Effector memory CD4-positive, alpha-beta T cell (primary cell): Measurements from ENCODE around the gene ZNF483.
"Not testable (repeated sequence)": the region's sequence is repeated elsewhere in the genome, so short reads cannot be mapped to it uniquely, and the experiment has no call there.

Experiments
- DNase-seq, 3 donors: peaks; one replicate each; pipeline ENCODE4 v3.0.0-alpha.2; 2020
- H3K27ac ChIP-seq: 2 replicates; pipeline ENCODE4 v1.7.0; 2013; ENCODE audit warnings: mild to moderate bottlenecking, low read length, moderate library complexity; ENCODE audit not compliant: insufficient read depth, poor library complexity, severe bottlenecking
- H3K27me3 ChIP-seq: replicated peaks from 2 replicates; pipeline ENCODE4 v1.7.0; 2013; ENCODE audit warnings: mild to moderate bottlenecking, low read length; ENCODE audit not compliant: insufficient read depth, control insufficient read depth, poor library complexity, severe bottlenecking
- H3K36me3 ChIP-seq: 2 replicates; pipeline ENCODE4 v1.7.0; 2013; ENCODE audit warnings: mild to moderate bottlenecking, low read length, moderate library complexity; ENCODE audit not compliant: control insufficient read depth, insufficient read depth
- H3K4me1 ChIP-seq: 2 replicates; pipeline ENCODE4 v1.7.0; 2013; ENCODE audit warnings: low read length, mild to moderate bottlenecking; ENCODE audit not compliant: control insufficient read depth, insufficient read depth, poor library complexity, severe bottlenecking
- H3K4me3 ChIP-seq: 2 replicates; pipeline ENCODE4 v1.7.0; 2013; ENCODE audit warnings: low read length, low read depth, mild to moderate bottlenecking; ENCODE audit not compliant: insufficient read depth, poor library complexity, severe bottlenecking
- H3K9me3 ChIP-seq: 2 replicates; pipeline ENCODE4 v1.7.0; 2013; ENCODE audit warnings: mild to moderate bottlenecking, low read length, moderate library complexity; ENCODE audit not compliant: control insufficient read depth

ZNF483 gene

GRCh38 chr9:111501005-111501562 is 23.9 kb upstream of the ZNF483 start:
- Histone ChIP-seq H3K9me3 (no peaks in the 10 kb centered on the region), H3K27ac (no peak overlapping the region), H3K36me3 (no peaks in the 10 kb centered on the region), H3K4me3 (no peak overlapping the region), H3K27me3 (no peaks in the 10 kb centered on the region), H3K4me1 (no peaks in the 10 kb centered on the region)
- no peak for DNase-seq

GRCh38 chr9:111501648-111502047 is 23.3 kb upstream of the ZNF483 start:
- Histone ChIP-seq H3K27ac (no peak overlapping the region), H3K27me3 (no peaks in the 10 kb centered on the region), H3K9me3 (no peaks in the 10 kb centered on the region), H3K4me1 (no peaks in the 10 kb centered on the region), H3K36me3 (no peaks in the 10 kb centered on the region), H3K4me3 (no peak overlapping the region)
- DNase-seq = no peak

GRCh38 chr9:111502506-111502905 is 22.5 kb upstream of the ZNF483 start:
- DNase-seq = no peak
- Histone ChIP-seq H3K27ac (no peak overlapping the region), H3K27me3 (no peaks in the 10 kb centered on the region), H3K4me3 (no peak overlapping the region), H3K9me3 (no peaks in the 10 kb centered on the region), H3K4me1 (no peaks in the 10 kb centered on the region), H3K36me3 (no peaks in the 10 kb centered on the region)

GRCh38 chr9:111511581-111511980 is 13.4 kb upstream of the ZNF483 start:
- not testable (repeated sequence) for H3K27ac ChIP-seq, H3K9me3 ChIP-seq, H3K4me1 ChIP-seq, H3K4me3 ChIP-seq, H3K27me3 ChIP-seq, DNase-seq, H3K36me3 ChIP-seq

GRCh38 chr9:111514967-111515366 is 10.0 kb upstream of the ZNF483 start:
- no peaks in the 10 kb centered on the region for H3K4me1 ChIP-seq
- H3K27ac ChIP-seq = no peak overlapping the region
- no peaks in the 10 kb centered on the region for H3K27me3 ChIP-seq
- H3K9me3 ChIP-seq = no peaks in the 10 kb centered on the region
- no peak overlapping the region for H3K4me3 ChIP-seq
- no peak for DNase-seq
- no peaks in the 10 kb centered on the region for H3K36me3 ChIP-seq

GRCh38 chr9:111516061-111516465 is 8.9 kb upstream of the ZNF483 start:
- Histone ChIP-seq H3K36me3 (no peaks in the 10 kb centered on the region), H3K27ac (no peak overlapping the region), H3K4me1 (no peaks in the 10 kb centered on the region), H3K4me3 (no peak overlapping the region), H3K27me3 (no peaks in the 10 kb centered on the region), H3K9me3 (no peaks in the 10 kb centered on the region)
- no peak for DNase-seq

- H3K36me3 ChIP-seq = no peaks in the 10 kb centered on the region
- no peaks in the 10 kb centered on the region for H3K27me3 ChIP-seq
- H3K4me3 ChIP-seq = peak overlapping the region; percentile 92
- DNase-seq = no peak
- H3K4me1 ChIP-seq = peaks cover 6% of the 10 kb centered on the region
- H3K27ac ChIP-seq = peak overlapping the region; percentile 81
- no peaks in the 10 kb centered on the region for H3K9me3 ChIP-seq
Measured at GRCh38 chr9:111524731-111525055, 286 bp upstream of the ZNF483 start.

- no peak overlapping the region for H3K4me3 ChIP-seq
- no peak overlapping the region for H3K27ac ChIP-seq
- peaks cover 11% of the 10 kb centered on the region for H3K36me3 ChIP-seq
- no peaks in the 10 kb centered on the region for H3K9me3 ChIP-seq
- H3K27me3 ChIP-seq = no peaks in the 10 kb centered on the region
- peaks cover 6% of the 10 kb centered on the region for H3K4me1 ChIP-seq
- DNase-seq = no peak
Measured at GRCh38 chr9:111527347-111527746, 2.4 kb downstream of the ZNF483 start.

GRCh38 chr9:111529787-111530186 is 4.8 kb downstream of the ZNF483 start:
- H3K9me3 ChIP-seq = no peaks in the 10 kb centered on the region
- no peak overlapping the region for H3K4me3 ChIP-seq
- H3K27me3 ChIP-seq = no peaks in the 10 kb centered on the region
- H3K4me1 ChIP-seq = peaks cover 6% of the 10 kb centered on the region
- no peak overlapping the region for H3K27ac ChIP-seq
- DNase-seq = no peak
- peaks cover 29% of the 10 kb centered on the region for H3K36me3 ChIP-seq

GRCh38 chr9:111531716-111532115 is 6.7 kb downstream of the ZNF483 start:
- H3K4me1 ChIP-seq = no peaks in the 10 kb centered on the region
- no peak overlapping the region for H3K4me3 ChIP-seq
- H3K9me3 ChIP-seq = peaks cover 5% of the 10 kb centered on the region
- no peaks in the 10 kb centered on the region for H3K27me3 ChIP-seq
- peaks cover 39% of the 10 kb centered on the region for H3K36me3 ChIP-seq
- DNase-seq = no peak
- no peak overlapping the region for H3K27ac ChIP-seq
